GM23338 (cell line): ENCODE data around the gene HEATR5B. TPM values are rescaled to one million over a fixed set of nuclear protein-coding genes. Genes with fewer than 3 reads are reported as not detected.

Source experiments
- ATAC-seq: fragments of 200-7000 bp; cut with Tn5 transposase; 3 replicates; pipeline ENCODE4 v1.9.1; 2020
- DNase-seq: peaks from one replicate; pipeline ENCODE4 v3.0.0-alpha.2; 2015; ENCODE audit warnings: low spot score
- H2AFZ ChIP-seq: fragments of 200-600 bp; sonication (generic); 2 replicates; pipeline ENCODE4 v1.8.0; 2016; ENCODE audit warnings: antibody characterized with exemption, mild to moderate bottlenecking, moderate library complexity
- H3F3A ChIP-seq: fragments of 200-600 bp; sonication (generic); replicated peaks from 2 replicates; pipeline ENCODE4 v1.8.0; 2017; ENCODE audit warnings: antibody characterized with exemption, mixed run types, low read depth
- H3K27ac ChIP-seq: fragments of 200-600 bp; sonication (generic); 2 replicates; pipeline ENCODE4 v1.6.1; 2016; ENCODE audit warnings: low read depth
- H3K27me3 ChIP-seq: fragments of 200-600 bp; sonication (generic); 2 replicates; pipeline ENCODE4 v1.8.0; 2016; ENCODE audit warnings: mild to moderate bottlenecking, mixed run types, moderate library complexity; ENCODE audit not compliant: insufficient read depth
- H3K36me3 ChIP-seq: fragments of 200-600 bp; sonication (generic); 2 replicates; pipeline ENCODE4 v1.8.0; 2016; ENCODE audit warnings: mild to moderate bottlenecking; ENCODE audit not compliant: insufficient read depth
- H3K4me1 ChIP-seq: fragments of 200-600 bp; sonication (generic); 2 replicates; pipeline ENCODE4 v1.8.0; 2016; ENCODE audit warnings: mild to moderate bottlenecking, moderate library complexity; ENCODE audit not compliant: insufficient read depth
- H3K4me2 ChIP-seq: fragments of 200-600 bp; sonication (generic); 2 replicates; pipeline ENCODE4 v1.7.1; 2017; ENCODE audit warnings: mixed run types
- H3K4me3 ChIP-seq: fragments of 200-600 bp; sonication (generic); 2 replicates; pipeline ENCODE4 v1.6.1; 2016; ENCODE audit warnings: mixed run types
- H3K79me2 ChIP-seq: fragments of 200-600 bp; sonication (generic); replicated peaks from 2 replicates; pipeline ENCODE4 v1.8.0; 2017; ENCODE audit warnings: mild to moderate bottlenecking; ENCODE audit not compliant: insufficient read depth
- H3K9me2 ChIP-seq: fragments of 200-600 bp; sonication (generic); 2 replicates; pipeline ENCODE4 v1.8.0; 2017; ENCODE audit not compliant: insufficient read depth
- H4K20me1 ChIP-seq: fragments of 200-600 bp; sonication (generic); replicated peaks from 2 replicates; pipeline ENCODE4 v1.8.0; 2017; ENCODE audit warnings: mild to moderate bottlenecking; ENCODE audit not compliant: insufficient read depth
- H3K27ac Mint-ChIP-seq: 2 replicates; pipeline ENCODE4 v1.8.0; 2020; ENCODE audit warnings: inconsistent platforms, mild to moderate bottlenecking, moderate library complexity, mixed read lengths
- H3K27me3 Mint-ChIP-seq: 3 replicates; pipeline ENCODE4 v1.8.0; 2022; ENCODE audit warnings: low read depth, mild to moderate bottlenecking, moderate library complexity, mixed read lengths, inconsistent platforms; ENCODE audit not compliant: insufficient read depth, poor library complexity
- H3K36me3 Mint-ChIP-seq: 3 replicates; pipeline ENCODE4 v1.8.0; 2021; ENCODE audit warnings: low read depth, mild to moderate bottlenecking, inconsistent platforms, moderate library complexity, mixed read lengths
- H3K4me1 Mint-ChIP-seq: 3 replicates; pipeline ENCODE4 v1.8.0; 2020; ENCODE audit warnings: mild to moderate bottlenecking, inconsistent platforms, mixed read lengths
- H3K4me3 Mint-ChIP-seq: 3 replicates; pipeline ENCODE4 v1.8.0; 2021; ENCODE audit warnings: moderate library complexity, mild to moderate bottlenecking, inconsistent platforms, mixed read lengths
- H3K9me3 Mint-ChIP-seq: 3 replicates; pipeline ENCODE4 v1.8.0; 2020; ENCODE audit warnings: moderate library complexity, mild to moderate bottlenecking, inconsistent platforms, mixed read lengths
- POLR2AphosphoS5 ChIP-seq: IDR thresholded peaks from 2 replicates; pipeline ENCODE4 v1.6.1; 2016; ENCODE audit warnings: antibody characterized with exemption, low read depth
- ZNF462 ChIP-seq: fragments of 250-450 bp; sonication (Bioruptor Pico); IDR thresholded peaks from 2 replicates; pipeline ENCODE4 v1.5.0; 2020; ENCODE audit warnings: mild to moderate bottlenecking, moderate library complexity
- polyA plus RNA-seq: library from polyadenylated mRNA; unstranded; fragments of >200 nt; fragmentation: Nextera tagmentation; extraction: Ambion mirVana; gene quantifications from 2 replicates; pipeline ENCODE4 v1.2.1, GENCODE V29; 2016
- total RNA-seq: library from RNA; depleted of rRNA; stranded (reverse); fragments of >200 nt; shearing (Covaris generic); gene quantifications from 2 replicates; pipeline ENCODE4 v1.2.3, GENCODE V29; 2014

HEATR5B gene
- total and polyA plus RNA-seq, 2 experiments from 2014 or later = 4.0 to 18.8 TPM

GRCh38 chr2:37029758-37030157 lies 54.4 kb downstream of the HEATR5B start:
- Histone ChIP-seq H3K36me3 (no peaks in the 10 kb centered on the region; the same call in 1 of the 2 replicates), H3K9me2 (no peaks in the 10 kb centered on the region)

More at GRCh38 chr2:37029758-37030157, 54.4 kb downstream of the HEATR5B start:
- no peaks in the 10 kb centered on the region for H4K20me1 ChIP-seq
- no peak overlapping the region for H3K27ac Mint-ChIP-seq
- H3K27me3 ChIP-seq = no peaks in the 10 kb centered on the region
- H3F3A ChIP-seq = no peaks in the 10 kb centered on the region
- H3K4me3 ChIP-seq = no peak overlapping the region
- H3K4me1 Mint-ChIP-seq = no peaks in the 10 kb centered on the region
- no peak overlapping the region for H3K27ac ChIP-seq
- H3K79me2 ChIP-seq = no peaks in the 10 kb centered on the region
- no peak for TF ChIP-seq ZNF462 (CRISPR knock-in tag)
- no peak for TF ChIP-seq POLR2AphosphoS5
- no peak overlapping the region for H3K4me2 ChIP-seq
- no peaks in the 10 kb centered on the region for H3K27me3 Mint-ChIP-seq
- H3K4me3 Mint-ChIP-seq = no peak overlapping the region
- H2AFZ ChIP-seq = no peak overlapping the region
- no peaks in the 10 kb centered on the region for H3K9me3 Mint-ChIP-seq
- DNase-seq (no peak), ATAC-seq (no peak)
- no peaks in the 10 kb centered on the region for H3K4me1 ChIP-seq
- peaks cover 14% of the 10 kb centered on the region; the same call in 2 of the 3 replicates for H3K36me3 Mint-ChIP-seq
